GM19328 (cell line): ENCODE data around the gene HNF4A.

Experiments used
- ATAC-seq: cut with Tn5 transposase; IDR thresholded peaks from one replicate; pipeline ENCODE4 v1.9.1; 2021; ENCODE audit warnings: mild to moderate bottlenecking, moderate library complexity; ENCODE audit not compliant: unreplicated experiment

The HNF4A gene

GRCh38 chr20:44423480-44423879 lies 68.0 kb downstream of the HNF4A start:
- ATAC-seq, result no peak

- no peak for ATAC-seq
Observed at GRCh38 chr20:44424039-44424495, 68.6 kb downstream of the HNF4A start.

- ATAC-seq, result no peak
Observed at GRCh38 chr20:44425923-44426322, 70.4 kb downstream of the HNF4A start.

- no peak for ATAC-seq
Observed at GRCh38 chr20:44426879-44427790, 71.6 kb downstream of the HNF4A start.

- ATAC-seq, result no peak
Observed at GRCh38 chr20:44427804-44428173, 72.3 kb downstream of the HNF4A start.

- ATAC-seq, result no peak
Observed at GRCh38 chr20:44428174-44429016, 72.9 kb downstream of the HNF4A start.

GRCh38 chr20:44429017-44429339 lies 73.5 kb downstream of the HNF4A start:
- ATAC-seq, result no peak

- ATAC-seq, result no peak
Observed at GRCh38 chr20:44429419-44430269, 74.1 kb downstream of the HNF4A start.

- no peak for ATAC-seq
Observed at GRCh38 chr20:44430270-44431065, 75.0 kb downstream of the HNF4A start.

- no peak for ATAC-seq
Observed at GRCh38 chr20:44431118-44431501, 75.6 kb downstream of the HNF4A start.

GRCh38 chr20:44431502-44432234 lies 76.2 kb downstream of the HNF4A start:
- no peak for ATAC-seq

- ATAC-seq, result no peak
Observed at GRCh38 chr20:44432618-44433577, 77.4 kb downstream of the HNF4A start.

- no peak for ATAC-seq
Observed at GRCh38 chr20:44433751-44434538, 78.4 kb downstream of the HNF4A start.

GRCh38 chr20:44435630-44436335 lies 80.3 kb downstream of the HNF4A start:
- ATAC-seq, result no peak

GRCh38 chr20:44436393-44436792 lies 80.9 kb downstream of the HNF4A start:
- no peak for ATAC-seq

GRCh38 chr20:44437497-44437896 lies 82.0 kb downstream of the HNF4A start:
- no peak for ATAC-seq

GRCh38 chr20:44438782-44439181 lies 83.3 kb downstream of the HNF4A start:
- no peak for ATAC-seq
